GM18951 (cell line): ENCODE measurements around the gene TRIM24.
"Not testable (repeated sequence)": the region's sequence is repeated elsewhere in the genome, so short reads cannot be mapped to it uniquely, and the experiment has no call there.

ENCODE experiments used
- POLR2A ChIP-seq: IDR thresholded peaks from 4 replicates; pipeline ENCODE4 v1.6.1; 2011; ENCODE audit warnings: mild to moderate bottlenecking; ENCODE audit not compliant: insufficient read length, insufficient read depth; ENCODE audit errors: extremely low read depth
- in situ Hi-C: fragments of 300-500 bp; cut with MboI; formaldehyde crosslinking; loops from one replicate; pipeline ENCODE4 v1.12.0; 2022; ENCODE audit warnings: low sequenced_read_pairs, mixed read lengths, inconsistent platforms; ENCODE audit not compliant: unreplicated experiment

Gene TRIM24

GRCh38 chr7:138515001-138515528 is 55.0 kb downstream of the TRIM24 start:
- in situ Hi-C loops: no loop called here
- TF ChIP-seq POLR2A: no peak

GRCh38 chr7:138519061-138519798 is 59.2 kb downstream of the TRIM24 start:
- in situ Hi-C loops: no loop called here
- no peak for TF ChIP-seq POLR2A

GRCh38 chr7:138520742-138521141 is 60.7 kb downstream of the TRIM24 start:
- no peak for TF ChIP-seq POLR2A
- in situ Hi-C loops: no loop called here

GRCh38 chr7:138521837-138522461 is 61.9 kb downstream of the TRIM24 start:
- in situ Hi-C loops: no loop called here
- TF ChIP-seq POLR2A: no peak

- in situ Hi-C loops: no loop called here
- TF ChIP-seq POLR2A: no peak
Observed at GRCh38 chr7:138524259-138524658, 64.2 kb downstream of the TRIM24 start.

- in situ Hi-C loops: no loop called here
- TF ChIP-seq POLR2A: no peak
Observed at GRCh38 chr7:138525757-138526156, 65.7 kb downstream of the TRIM24 start.

- in situ Hi-C loops: no loop called here
Observed at GRCh38 chr7:138527746-138528223, 67.7 kb downstream of the TRIM24 start.

GRCh38 chr7:138536833-138537232 is 76.8 kb downstream of the TRIM24 start:
- in situ Hi-C loops: not testable (repeated sequence)

More at GRCh38 chr7:138527746-138528223, 67.7 kb downstream of the TRIM24 start:
- TF ChIP-seq POLR2A: no peak

GRCh38 chr7:138538518-138538917 is 78.5 kb downstream of the TRIM24 start:
- in situ Hi-C loops: no loop called here
- no peak for TF ChIP-seq POLR2A

GRCh38 chr7:138538997-138539644 is 79.1 kb downstream of the TRIM24 start:
- in situ Hi-C loops: no loop called here
- TF ChIP-seq POLR2A: no peak

GRCh38 chr7:138542183-138542582 is 82.1 kb downstream of the TRIM24 start:
- TF ChIP-seq POLR2A: no peak
- in situ Hi-C loops: no loop called here

- no peak for TF ChIP-seq POLR2A
- in situ Hi-C loops: no loop called here
Observed at GRCh38 chr7:138543739-138544138, 83.7 kb downstream of the TRIM24 start.

GRCh38 chr7:138545123-138545522 is 85.1 kb downstream of the TRIM24 start:
- in situ Hi-C loops: no loop called here
- no peak for TF ChIP-seq POLR2A
